HG02885 (cell line): ENCODE results near the gene DNAH10.
A peak's percentile ranks its signal among the peaks of the same experiment; 100 is the strongest.

Source experiments
- ATAC-seq: cut with Tn5 transposase; IDR thresholded peaks from one replicate; pipeline ENCODE4 v1.9.1; 2021; ENCODE audit warnings: mild to moderate bottlenecking; ENCODE audit not compliant: unreplicated experiment, poor library complexity

The DNAH10 gene

GRCh38 chr12:123761841-123762714 lies at the start of gene DNAH10:
DNAH10 (plus strand) TSS chr12:123762301; CDS start chr12:123762337, 36 bp downstream.
- ATAC-seq: peak; percentile 79

GRCh38 chr12:123712780-123713319 lies 49.3 kb upstream of the DNAH10 start:
- no peak for ATAC-seq

- ATAC-seq: no peak
Measured at GRCh38 chr12:123713398-123713797, 48.7 kb upstream of the DNAH10 start.

- no peak for ATAC-seq
Measured at GRCh38 chr12:123713823-123714585, 48.1 kb upstream of the DNAH10 start.

- no peak for ATAC-seq
Measured at GRCh38 chr12:123715195-123715594, 46.9 kb upstream of the DNAH10 start.

- no peak for ATAC-seq
Measured at GRCh38 chr12:123717350-123717749, 44.8 kb upstream of the DNAH10 start.

- ATAC-seq: no peak
Measured at GRCh38 chr12:123720141-123720814, 41.8 kb upstream of the DNAH10 start.

GRCh38 chr12:123721245-123721644 lies 40.9 kb upstream of the DNAH10 start:
- no peak for ATAC-seq

- ATAC-seq: no peak
Measured at GRCh38 chr12:123723011-123723410, 39.1 kb upstream of the DNAH10 start.

GRCh38 chr12:123723765-123724164 lies 38.3 kb upstream of the DNAH10 start:
- no peak for ATAC-seq

- ATAC-seq: no peak
Measured at GRCh38 chr12:123726244-123726643, 35.9 kb upstream of the DNAH10 start.

- ATAC-seq: no peak
Measured at GRCh38 chr12:123726962-123727361, 35.1 kb upstream of the DNAH10 start.

GRCh38 chr12:123727878-123728277 lies 34.2 kb upstream of the DNAH10 start:
- ATAC-seq: no peak

- no peak for ATAC-seq
Measured at GRCh38 chr12:123731596-123731995, 30.5 kb upstream of the DNAH10 start.

- ATAC-seq: no peak
Measured at GRCh38 chr12:123732251-123732650, 29.9 kb upstream of the DNAH10 start.

GRCh38 chr12:123733229-123733628 lies 28.9 kb upstream of the DNAH10 start:
- no peak for ATAC-seq

- no peak for ATAC-seq
Measured at GRCh38 chr12:123734268-123734667, 27.8 kb upstream of the DNAH10 start.

- no peak for ATAC-seq
Measured at GRCh38 chr12:123741937-123742572, 20.0 kb upstream of the DNAH10 start.

GRCh38 chr12:123743002-123743401 lies 19.1 kb upstream of the DNAH10 start:
- no peak for ATAC-seq

GRCh38 chr12:123744836-123745235 lies 17.3 kb upstream of the DNAH10 start:
- no peak for ATAC-seq
